ENCODE measurements around the gene NKRF. TPM values are rescaled to one million over a fixed set of nuclear protein-coding genes. Genes with fewer than 3 reads are reported as not detected.

The NKRF gene
- total RNA-seq, 1 experiment from 2014 or later: 10.1 TPM

DNA sequence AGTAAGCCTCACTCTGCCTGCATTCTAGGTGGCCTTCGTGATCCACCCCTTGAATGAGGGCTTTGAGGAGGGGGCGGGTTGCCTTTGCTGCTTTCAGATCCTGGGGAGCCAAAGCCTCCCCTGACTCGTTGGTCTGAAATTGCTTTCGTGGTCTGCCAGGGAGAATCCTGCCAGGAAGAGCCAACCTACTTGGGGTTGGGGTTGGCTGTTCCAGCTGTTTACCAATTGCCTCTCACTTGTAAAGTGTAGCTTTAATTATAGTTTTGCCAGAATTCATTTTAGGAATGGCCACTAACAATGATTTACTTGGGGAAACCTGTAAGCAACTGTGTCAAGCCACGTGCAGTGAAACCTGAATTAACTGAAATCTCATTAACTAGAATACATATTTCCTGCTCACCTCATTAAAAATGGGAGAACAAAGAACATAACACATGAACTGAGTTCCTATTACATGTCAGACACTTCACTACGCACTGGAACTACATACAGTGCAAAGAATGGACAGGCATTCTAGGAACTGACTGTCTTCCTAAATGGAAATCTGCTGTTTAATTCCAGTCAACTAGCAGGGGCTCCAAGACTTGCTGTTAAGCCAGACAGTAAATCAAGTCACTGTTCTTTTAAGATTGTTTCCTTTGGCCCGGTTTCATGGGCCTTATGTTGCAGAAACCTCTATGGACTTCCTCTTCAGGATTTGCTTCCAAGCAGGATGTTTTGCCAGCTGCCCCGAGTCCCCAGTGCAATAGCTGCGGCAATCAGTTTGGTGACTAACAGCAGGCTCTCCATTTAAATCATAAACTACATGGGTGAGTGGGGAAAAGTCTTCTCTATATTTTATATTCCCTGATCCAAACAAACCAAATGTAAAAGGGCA, 16.4 kb upstream of the NKRF start:
- Histone ChIP-seq H3K36me3 (no peaks in the 10 kb centered on the region), H3K27me3 (no peaks in the 10 kb centered on the region), H3K4me3 (no peak overlapping the region), H3K9me3 (no peaks in the 10 kb centered on the region)
- peak; percentile 60 for DNase-seq

DNA sequence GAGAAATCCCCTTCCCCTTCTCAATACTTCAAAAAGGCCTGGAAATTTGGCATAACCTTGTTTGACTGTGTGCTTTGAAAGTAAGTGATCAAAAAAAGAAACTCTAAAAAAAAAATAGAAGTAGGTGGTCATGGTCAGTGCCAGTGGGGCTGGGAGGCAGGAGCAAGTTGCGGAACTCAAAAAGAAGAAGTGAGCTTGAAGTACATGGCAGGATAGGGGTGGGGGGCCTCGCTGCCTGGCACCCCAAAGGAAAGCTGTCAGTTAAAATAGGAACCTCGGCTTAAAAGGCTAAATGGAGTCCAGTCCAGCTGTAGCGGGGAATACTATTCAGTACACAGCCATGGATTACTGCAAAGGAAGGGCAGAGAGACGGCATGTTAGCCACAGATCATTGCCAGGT, 12.2 kb upstream of the NKRF start:
- no peak overlapping the region for H3K4me3 ChIP-seq
- H3K27me3 ChIP-seq: no peaks in the 10 kb centered on the region
- DNase-seq: no peak
- H3K36me3 ChIP-seq: no peaks in the 10 kb centered on the region
- no peaks in the 10 kb centered on the region for H3K9me3 ChIP-seq

DNA sequence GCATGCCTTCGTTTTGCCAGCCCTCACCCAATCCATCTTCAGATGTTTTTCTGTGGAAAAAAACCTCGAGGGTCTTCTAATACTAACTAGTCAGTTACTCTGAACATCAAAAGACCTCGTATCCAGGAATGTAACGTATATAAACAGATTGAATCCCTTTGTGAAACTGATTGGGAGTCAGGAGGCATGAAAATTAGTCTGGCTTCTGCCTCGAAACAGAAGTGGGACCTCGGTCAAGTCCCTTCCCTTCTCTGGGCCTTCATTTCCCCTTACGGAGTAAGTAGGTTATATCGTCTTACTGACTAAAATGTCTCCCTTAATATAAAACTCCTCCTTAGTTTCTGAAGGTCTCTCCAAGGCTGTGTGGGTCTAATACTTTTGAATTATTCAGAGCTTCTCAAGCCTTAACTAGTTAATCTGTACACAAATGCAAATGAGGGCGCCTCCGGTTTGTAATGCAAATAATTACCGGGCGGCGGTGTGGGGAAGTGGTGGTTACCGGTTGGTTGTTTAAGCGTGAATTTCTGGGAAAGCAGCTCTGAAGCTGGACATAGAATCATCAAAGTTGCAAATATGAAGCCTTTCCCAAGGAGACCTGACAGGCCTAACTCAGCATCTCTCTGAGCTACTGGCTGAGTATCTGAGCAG, 11.4 kb upstream of the NKRF start:
- H3K4me3 ChIP-seq: no peak overlapping the region
- H3K36me3 ChIP-seq: no peaks in the 10 kb centered on the region
- no peak for DNase-seq
- no peaks in the 10 kb centered on the region for H3K9me3 ChIP-seq
- H3K27me3 ChIP-seq: no peaks in the 10 kb centered on the region

DNA sequence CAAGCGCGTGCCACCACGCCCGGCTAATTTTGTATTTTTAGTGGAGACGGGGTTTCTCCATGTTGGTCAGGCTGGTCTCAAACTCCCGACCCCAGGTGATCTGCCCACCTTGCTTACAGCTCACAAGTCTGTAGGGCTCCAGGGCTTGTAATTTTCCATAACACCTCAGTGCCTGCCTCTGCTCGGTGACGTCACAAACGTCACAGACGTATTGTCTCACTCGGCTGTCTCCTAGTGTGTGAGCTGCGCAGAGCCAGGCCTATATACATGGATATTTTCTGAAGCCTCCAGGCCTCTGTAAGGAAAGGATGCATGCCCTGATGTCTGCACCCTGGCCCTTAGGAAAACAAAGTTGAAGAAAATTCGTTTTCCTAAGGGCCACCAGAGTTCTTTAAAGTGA, 8.6 kb upstream of the NKRF start:
- H3K4me3 ChIP-seq: no peak overlapping the region
- H3K36me3 ChIP-seq: no peaks in the 10 kb centered on the region
- no peak for DNase-seq
- no peaks in the 10 kb centered on the region for H3K9me3 ChIP-seq
- H3K27me3 ChIP-seq: no peaks in the 10 kb centered on the region

DNA sequence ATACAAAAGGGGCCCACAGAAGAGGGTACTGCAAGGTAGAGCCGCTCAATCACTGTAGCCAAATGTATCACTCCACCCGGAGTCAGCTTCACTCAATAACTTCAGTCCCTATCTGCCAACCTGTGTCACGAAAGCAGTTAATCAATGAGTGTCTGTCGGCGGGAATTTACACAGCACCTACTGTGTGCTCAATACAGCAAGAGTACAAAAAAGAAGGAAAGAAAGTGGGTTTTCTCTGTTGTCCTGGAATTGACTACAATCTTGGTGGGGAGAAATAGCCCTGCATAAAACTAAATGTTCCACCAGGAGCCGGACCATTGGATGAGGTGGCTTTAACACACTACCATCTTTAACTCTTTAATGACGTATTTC, 780 bp upstream of the NKRF start:
- Histone ChIP-seq H3K27me3 (no peaks in the 10 kb centered on the region), H3K9me3 (no peaks in the 10 kb centered on the region), H3K4me3 (peak overlapping the region; percentile 81; the same call in 1 of the 2 replicates), H3K36me3 (no peaks in the 10 kb centered on the region; the same call in 1 of the 2 replicates)
- no peak for DNase-seq

DNA sequence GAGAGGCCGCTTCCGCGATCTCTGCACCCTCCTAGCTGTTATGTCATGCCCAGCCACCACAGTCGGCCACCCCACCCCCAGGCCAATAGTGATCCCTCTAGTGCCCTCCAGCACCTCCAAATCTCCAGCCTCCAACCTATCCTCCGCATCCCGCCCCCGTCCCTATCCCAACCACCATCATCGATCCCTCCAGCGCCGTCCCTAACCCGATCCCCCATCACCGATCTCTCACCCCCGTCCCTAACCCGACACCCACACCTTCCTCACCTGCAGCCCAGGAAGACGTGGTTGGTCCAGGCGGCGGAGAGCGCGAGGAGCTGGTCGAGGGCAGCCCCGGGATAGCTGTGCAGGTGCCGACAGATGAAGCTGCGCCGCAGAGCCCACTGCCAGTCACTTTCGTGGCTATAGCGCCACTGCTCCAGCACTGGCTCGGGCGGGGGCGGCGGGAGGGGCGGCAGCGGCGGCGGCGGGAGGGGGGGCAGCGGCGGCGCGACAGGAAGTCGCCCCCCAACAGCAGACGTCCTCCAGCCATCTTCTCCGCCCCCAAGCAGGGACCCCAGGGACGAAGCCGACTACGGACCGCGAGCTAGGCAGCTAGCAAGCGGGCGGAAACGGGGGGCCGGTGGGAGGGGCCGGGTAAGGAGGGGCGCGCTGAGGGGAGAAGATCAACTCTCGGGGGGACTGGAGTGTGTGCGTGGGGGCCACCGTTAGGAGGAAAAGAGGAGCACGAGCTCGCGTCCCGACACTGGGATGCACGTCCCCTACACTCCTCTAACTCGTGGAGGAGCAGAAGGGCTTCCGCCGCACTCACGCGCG, 552 bp downstream of the NKRF start:
- peak; percentile 19 for DNase-seq
- Histone ChIP-seq H3K4me3 (peak overlapping the region; percentile 81), H3K27me3 (no peaks in the 10 kb centered on the region), H3K9me3 (no peaks in the 10 kb centered on the region), H3K36me3 (no peaks in the 10 kb centered on the region; the same call in 1 of the 2 replicates)

DNA sequence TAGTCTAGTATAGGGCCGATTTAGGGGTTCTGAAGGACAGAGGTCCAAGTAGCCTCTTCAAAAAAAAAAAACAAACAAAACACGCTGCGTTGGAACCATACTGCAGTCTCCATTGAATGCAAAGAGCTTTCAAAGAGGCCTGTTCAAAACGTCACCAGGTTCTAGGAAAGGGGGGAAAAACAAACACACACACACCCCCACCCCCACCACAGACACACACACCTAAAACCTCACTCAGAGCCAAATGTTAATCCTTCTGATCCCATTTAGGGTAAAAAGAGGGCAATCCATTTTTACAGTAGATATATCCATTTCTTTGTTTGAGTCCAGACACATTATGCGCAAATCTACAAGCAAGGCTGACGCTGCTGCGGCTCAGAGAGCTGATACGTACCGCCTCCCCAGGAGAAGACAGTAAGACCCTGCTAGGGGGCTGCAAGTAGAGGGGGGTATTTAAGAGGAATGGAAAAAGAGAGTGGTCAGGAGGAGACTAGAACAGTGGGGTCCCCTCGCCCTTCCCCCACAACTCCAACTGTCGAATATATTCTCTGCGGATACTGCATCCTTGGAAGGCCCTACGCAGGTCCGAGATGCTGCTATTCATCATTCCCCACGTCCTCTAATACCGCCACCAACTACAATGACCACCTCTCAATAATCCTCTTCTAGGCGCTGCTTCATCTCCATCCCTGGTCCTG, 1.3 kb downstream of the NKRF start:
- no peak for DNase-seq
- Histone ChIP-seq H3K4me3 (peak overlapping the region; percentile 81), H3K27me3 (no peaks in the 10 kb centered on the region), H3K9me3 (no peaks in the 10 kb centered on the region), H3K36me3 (no peaks in the 10 kb centered on the region; the same call in 1 of the 2 replicates)

DNA sequence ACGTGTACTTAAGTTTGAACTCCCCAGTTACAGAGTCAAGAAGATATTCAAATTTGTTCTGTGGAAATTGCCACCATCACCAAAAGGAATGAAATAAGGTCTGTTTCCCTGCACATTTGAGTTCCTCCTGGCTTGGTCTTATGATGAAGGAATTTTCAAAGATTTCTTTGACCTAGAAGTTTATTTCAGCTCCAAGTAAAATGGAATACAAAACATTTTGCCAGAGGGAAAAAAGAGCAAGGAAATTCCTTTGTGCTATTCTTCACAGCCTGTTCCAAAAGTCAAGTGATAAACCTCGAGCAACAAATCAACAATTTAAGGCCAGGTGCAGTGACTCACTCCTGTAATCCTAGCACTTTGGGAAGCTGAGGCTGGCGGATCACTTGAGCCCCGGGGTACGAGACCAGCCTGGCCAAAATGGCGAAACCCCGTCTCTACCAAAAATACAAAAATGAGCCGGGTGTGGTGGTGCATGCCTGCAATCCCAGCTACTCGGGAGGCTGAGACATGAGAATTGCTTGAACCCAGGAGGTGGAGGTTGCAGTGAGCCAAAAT, 3.4 kb downstream of the NKRF start:
- Histone ChIP-seq H3K36me3 (no peaks in the 10 kb centered on the region; the same call in 1 of the 2 replicates), H3K27me3 (no peaks in the 10 kb centered on the region), H3K9me3 (no peaks in the 10 kb centered on the region), H3K4me3 (no peak overlapping the region)
- DNase-seq: no peak

DNA sequence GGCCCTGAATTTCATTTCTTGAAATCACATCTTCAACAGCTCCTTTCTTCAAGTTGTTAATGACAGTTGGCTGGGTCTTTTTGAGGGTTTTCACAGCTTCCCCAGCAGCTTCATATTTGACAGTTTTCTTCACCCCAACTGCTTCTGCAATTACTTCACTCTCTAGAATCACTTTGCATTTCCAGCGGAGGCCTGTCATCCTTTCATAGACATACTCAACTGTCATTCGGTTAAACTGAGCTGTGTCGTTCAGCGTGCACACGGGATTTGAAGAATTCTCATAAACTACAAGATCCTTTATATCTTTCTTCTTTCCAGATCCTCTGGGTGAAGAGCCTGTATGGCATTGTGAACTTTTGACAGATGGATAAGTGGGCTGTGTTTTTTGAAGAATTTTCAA, 16.4 kb downstream of the NKRF start:
- Histone ChIP-seq H3K4me3 (no peak overlapping the region), H3K9me3 (no peaks in the 10 kb centered on the region), H3K36me3 (peaks cover 24% of the 10 kb centered on the region), H3K27me3 (no peaks in the 10 kb centered on the region)
- DNase-seq: no peak

DNA sequence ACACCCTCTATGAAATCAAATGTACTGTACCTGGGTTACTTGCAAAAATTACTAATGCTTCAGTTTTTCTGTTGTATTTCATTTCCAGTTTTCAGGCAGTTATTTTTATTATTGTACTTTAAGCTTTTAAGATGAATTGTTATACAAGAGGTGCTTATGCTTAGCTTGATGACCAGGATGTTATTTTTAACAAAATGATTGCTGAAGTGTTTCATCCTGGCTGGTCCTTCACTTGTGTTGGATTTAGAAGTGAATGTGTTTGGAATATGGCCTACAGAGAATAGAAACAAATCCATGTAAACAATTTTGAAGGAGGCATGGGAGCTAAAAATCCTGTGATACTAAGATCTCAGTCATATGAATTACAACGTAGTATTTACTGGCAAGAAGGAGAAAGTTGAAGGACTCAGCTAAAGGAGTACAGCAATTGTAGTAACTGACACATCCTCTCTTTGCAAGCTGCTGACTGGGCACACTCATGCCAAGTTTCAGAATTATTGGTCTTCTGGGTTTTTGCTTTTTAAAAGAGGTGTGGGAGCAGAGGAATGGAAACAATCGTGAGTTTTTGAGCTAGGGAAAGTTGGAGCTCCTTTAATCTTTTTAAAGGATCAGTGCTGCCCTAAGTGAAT, 22.7 kb downstream of the NKRF start:
- Histone ChIP-seq H3K9me3 (no peaks in the 10 kb centered on the region), H3K27me3 (no peaks in the 10 kb centered on the region), H3K36me3 (peaks cover 2% of the 10 kb centered on the region), H3K4me3 (no peak overlapping the region)
- DNase-seq: no peak

DNA sequence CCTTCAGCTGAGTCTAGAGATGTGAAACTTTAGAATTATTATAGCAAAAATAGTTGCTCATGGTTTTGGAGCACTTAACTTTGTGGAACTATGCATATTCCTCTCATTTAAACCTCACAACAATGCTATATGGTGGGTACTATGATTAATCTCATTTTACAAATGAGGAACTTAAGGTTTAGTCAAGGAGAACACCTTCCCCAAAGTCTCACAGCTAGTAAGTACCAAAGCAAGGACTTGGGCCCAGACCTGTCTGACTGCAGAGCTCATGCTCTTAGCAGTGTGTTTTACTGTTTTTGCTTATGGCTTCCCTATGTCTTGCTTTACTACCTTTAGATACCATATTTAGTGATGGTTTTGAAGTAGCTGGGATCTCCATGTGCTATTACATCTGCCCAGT, 26.8 kb downstream of the NKRF start:
- peaks cover 5% of the 10 kb centered on the region for H3K36me3 ChIP-seq
- H3K27me3 ChIP-seq: no peaks in the 10 kb centered on the region
- DNase-seq: no peak
- no peaks in the 10 kb centered on the region for H3K9me3 ChIP-seq
- no peak overlapping the region for H3K4me3 ChIP-seq

DNA sequence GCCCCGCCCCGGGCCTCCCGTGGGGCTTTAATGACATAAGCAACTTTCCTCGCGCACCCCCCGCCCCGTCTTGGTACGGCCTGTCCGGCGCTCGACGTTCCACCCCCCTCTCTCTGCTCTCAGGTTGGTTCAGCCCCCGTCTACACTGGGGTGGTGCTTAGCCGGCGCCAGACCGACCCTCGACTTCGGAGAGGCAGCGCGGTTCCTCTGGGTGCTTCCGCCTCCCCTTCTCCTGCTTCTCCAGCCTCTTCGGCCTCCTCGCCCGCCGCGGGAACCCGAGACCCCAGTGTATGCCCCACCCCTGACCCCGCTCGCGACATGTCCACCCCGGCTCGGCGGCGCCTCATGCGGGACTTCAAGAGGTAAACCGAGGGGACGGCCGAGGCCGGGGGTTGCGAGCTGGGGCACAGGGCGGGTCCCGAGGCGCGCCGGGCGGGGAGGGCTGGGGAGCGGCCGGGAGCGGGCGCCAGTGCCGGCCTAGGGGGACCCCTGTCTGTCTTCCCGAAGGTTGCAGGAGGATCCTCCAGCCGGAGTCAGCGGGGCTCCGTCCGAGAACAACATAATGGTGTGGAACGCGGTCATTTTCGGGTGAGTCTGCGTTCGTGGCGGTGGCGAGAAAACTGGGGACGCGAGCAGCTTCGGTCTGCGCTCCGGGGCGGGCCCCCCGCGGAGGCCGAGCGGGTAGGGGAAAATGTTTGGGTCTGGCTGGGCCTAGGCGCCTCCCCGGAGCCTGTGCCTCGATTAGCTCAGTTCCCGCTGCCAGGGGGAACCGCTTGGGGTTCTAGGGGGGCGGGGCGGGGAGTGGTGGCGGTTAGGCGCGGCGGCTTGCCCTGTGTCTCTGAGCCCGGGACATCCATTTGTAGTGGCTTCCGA, 31.6 kb downstream of the NKRF start, which contains the start of gene UBE2A:
Gene UBE2A, plus strand, starts transcription at position 170 of the 873 bp plus-strand sequence. Its CDS starts 149 bp downstream, at position 319.
- Histone ChIP-seq H3K9me3 (no peaks in the 10 kb centered on the region), H3K36me3 (peaks cover 5% of the 10 kb centered on the region), H3K4me3 (peak within 1 kb of the TSS; percentile 78), H3K27me3 (no peaks in the 10 kb centered on the region)
- peak; percentile 89 for DNase-seq

DNA sequence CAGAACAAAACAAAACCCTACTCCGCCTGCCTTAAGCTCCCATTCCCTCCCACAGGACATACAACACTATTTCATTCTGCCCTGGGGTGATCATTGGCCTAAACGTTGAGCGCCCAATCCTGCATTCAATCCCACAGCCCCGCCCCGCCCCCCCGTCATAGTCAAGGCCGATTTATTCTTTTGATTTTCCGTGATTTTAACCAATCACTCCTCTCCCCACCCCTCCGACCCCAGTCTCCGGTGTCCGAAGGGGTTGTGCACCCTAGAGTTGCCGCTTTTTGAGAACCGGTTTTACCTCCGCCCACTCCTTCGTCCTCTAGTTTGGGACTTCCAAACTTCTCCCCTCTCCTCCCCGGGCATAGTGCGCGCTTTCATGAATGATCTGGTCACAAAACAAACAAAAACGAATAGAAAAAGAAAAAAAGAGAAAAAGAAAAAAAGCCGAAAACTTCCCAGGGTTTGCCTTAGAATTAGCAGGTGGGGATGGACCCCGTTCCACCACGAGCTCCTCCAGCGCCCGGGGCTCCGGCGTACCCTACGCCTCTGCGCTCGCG, 32.3 kb downstream of the NKRF start:
- peak; percentile 30 for DNase-seq

DNA sequence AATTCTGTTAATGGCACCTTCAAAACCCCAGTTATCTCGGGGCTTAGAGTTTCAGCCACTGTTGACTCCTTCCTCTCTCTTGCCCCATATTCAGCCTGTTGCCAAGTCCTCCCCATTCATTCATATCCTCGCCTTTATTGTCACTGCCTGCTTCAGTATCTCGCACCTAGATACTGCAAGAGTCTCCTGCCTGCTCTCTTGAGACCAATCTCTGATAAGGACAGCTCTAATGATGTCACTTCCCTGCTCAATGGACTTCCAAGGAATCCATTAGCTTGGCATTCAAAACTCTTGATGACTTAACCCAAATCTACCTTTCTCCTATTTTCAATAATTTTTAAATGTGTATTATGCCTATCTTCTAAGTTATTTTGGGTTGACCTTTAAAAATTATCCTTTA, 33.0 kb downstream of the NKRF start:
- Histone ChIP-seq H3K4me3 (peak overlapping the region; percentile 78), H3K36me3 (peaks cover 5% of the 10 kb centered on the region), H3K9me3 (no peaks in the 10 kb centered on the region), H3K27me3 (no peaks in the 10 kb centered on the region)
- DNase-seq: no peak

More for the DNA sequence above, 32.3 kb downstream of the NKRF start:
- no peaks in the 10 kb centered on the region for H3K9me3 ChIP-seq
- peaks cover 5% of the 10 kb centered on the region for H3K36me3 ChIP-seq
- H3K27me3 ChIP-seq: no peaks in the 10 kb centered on the region
- H3K4me3 ChIP-seq: peak overlapping the region; percentile 78
